Measurements from ENCODE around the gene FOXD1. TPM values are rescaled to one million over a fixed set of nuclear protein-coding genes. Genes with fewer than 3 reads are reported as not detected.
"Not testable (repeated sequence)": the region's sequence is repeated elsewhere in the genome, so short reads cannot be mapped to it uniquely, and the experiment has no call there.

FOXD1 gene
- total RNA-seq, 1 donor from 2014 or later: not detected

DNA sequence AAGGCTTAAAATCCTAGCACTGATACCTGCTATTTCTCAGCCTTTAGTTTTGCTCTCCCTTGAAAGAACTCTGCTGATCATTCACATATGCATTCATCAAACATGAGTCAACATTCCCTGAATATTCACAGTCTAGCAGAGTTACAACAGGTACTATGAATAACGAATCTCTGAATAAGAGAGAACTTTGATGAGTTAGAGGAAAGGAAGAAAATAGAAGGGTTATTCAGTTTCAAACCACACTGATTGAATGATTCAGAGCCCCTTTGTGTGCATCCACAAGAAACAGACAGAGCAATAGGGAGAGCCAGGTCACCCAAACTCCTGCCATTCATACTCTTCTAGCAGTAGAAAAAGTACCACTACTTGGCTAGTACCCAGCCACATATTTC, 36.0 kb downstream of the FOXD1 start:
- H3K36me3 ChIP-seq: no peaks in the 10 kb centered on the region

GRCh38 chr5:73411936-73412596, 36.5 kb downstream of the FOXD1 start:
- H3K9ac ChIP-seq: no peak overlapping the region
- DNase-seq (ENCODE audit: low spot score): peak; percentile 68
- Mint-ChIP-seq H3K9me3 (peaks cover 2% of the 10 kb centered on the region), H3K27ac (no peak overlapping the region), H3K4me3 (no peak overlapping the region), H3K36me3 (no peaks in the 10 kb centered on the region), H3K27me3 (ENCODE audit: insufficient read depth, low read depth) (peaks cover 9% of the 10 kb centered on the region), H3K4me1 (peaks cover 4% of the 10 kb centered on the region)
- no peaks in the 10 kb centered on the region for H3F3A ChIP-seq (ENCODE audit: low read depth)
- no peak overlapping the region for H3K27ac ChIP-seq
- TF ChIP-seq EZH2phosphoT487 (IDR thresholded peaks at IDR 0.05) (no peak), EZH2 (IDR thresholded peaks at IDR 0.05) (no peak)
- TF ChIP-seq, protein P1, sequence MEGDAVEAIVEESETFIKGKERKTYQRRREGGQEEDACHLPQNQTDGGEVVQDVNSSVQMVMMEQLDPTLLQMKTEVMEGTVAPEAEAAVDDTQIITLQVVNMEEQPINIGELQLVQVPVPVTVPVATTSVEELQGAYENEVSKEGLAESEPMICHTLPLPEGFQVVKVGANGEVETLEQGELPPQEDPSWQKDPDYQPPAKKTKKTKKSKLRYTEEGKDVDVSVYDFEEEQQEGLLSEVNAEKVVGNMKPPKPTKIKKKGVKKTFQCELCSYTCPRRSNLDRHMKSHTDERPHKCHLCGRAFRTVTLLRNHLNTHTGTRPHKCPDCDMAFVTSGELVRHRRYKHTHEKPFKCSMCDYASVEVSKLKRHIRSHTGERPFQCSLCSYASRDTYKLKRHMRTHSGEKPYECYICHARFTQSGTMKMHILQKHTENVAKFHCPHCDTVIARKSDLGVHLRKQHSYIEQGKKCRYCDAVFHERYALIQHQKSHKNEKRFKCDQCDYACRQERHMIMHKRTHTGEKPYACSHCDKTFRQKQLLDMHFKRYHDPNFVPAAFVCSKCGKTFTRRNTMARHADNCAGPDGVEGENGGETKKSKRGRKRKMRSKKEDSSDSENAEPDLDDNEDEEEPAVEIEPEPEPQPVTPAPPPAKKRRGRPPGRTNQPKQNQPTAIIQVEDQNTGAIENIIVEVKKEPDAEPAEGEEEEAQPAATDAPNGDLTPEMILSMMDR (IDR thresholded peaks at IDR 0.05): no peak
- H3K27me3 ChIP-seq: peaks cover 32% of the 10 kb centered on the region
- no peaks in the 10 kb centered on the region for H3K9me3 ChIP-seq (ENCODE audit: low read depth)
- no peaks in the 10 kb centered on the region for H3K36me3 ChIP-seq
- no peak overlapping the region for H3K4me3 ChIP-seq
- peak overlapping the region; percentile 1 for H3K4me2 ChIP-seq
- H2AFZ ChIP-seq (replicated peaks): no peak overlapping the region
- peaks cover 5% of the 10 kb centered on the region for H3K4me1 ChIP-seq
- no peaks in the 10 kb centered on the region for H3K79me2 ChIP-seq (ENCODE audit: low read depth)
- no peaks in the 10 kb centered on the region for H4K20me1 ChIP-seq (ENCODE audit: low read depth)

More for the DNA sequence above, 36.0 kb downstream of the FOXD1 start:
- Histone ChIP-seq H2AFZ (replicated peaks) (no peak overlapping the region), H4K20me1 (ENCODE audit: low read depth) (no peaks in the 10 kb centered on the region), H3K4me1 (peaks cover 5% of the 10 kb centered on the region), H3K9me3 (ENCODE audit: low read depth) (no peaks in the 10 kb centered on the region), H3K4me3 (no peak overlapping the region), H3K79me2 (ENCODE audit: low read depth) (no peaks in the 10 kb centered on the region), H3K9ac (no peak overlapping the region), H3F3A (ENCODE audit: low read depth) (no peaks in the 10 kb centered on the region), H3K27me3 (peaks cover 38% of the 10 kb centered on the region), H3K4me2 (no peak overlapping the region), H3K27ac (no peak overlapping the region)
- peaks cover 10% of the 10 kb centered on the region for H3K27me3 Mint-ChIP-seq (ENCODE audit: insufficient read depth, low read depth)
- peaks cover 2% of the 10 kb centered on the region for H3K9me3 Mint-ChIP-seq
- TF ChIP-seq, protein P1 (IDR thresholded peaks at IDR 0.05): no peak
- no peak overlapping the region for H3K4me3 Mint-ChIP-seq
- peaks cover 8% of the 10 kb centered on the region for H3K4me1 Mint-ChIP-seq
- no peak for DNase-seq (ENCODE audit: low spot score)
- H3K36me3 Mint-ChIP-seq: no peaks in the 10 kb centered on the region
- H3K27ac Mint-ChIP-seq: no peak overlapping the region

DNA sequence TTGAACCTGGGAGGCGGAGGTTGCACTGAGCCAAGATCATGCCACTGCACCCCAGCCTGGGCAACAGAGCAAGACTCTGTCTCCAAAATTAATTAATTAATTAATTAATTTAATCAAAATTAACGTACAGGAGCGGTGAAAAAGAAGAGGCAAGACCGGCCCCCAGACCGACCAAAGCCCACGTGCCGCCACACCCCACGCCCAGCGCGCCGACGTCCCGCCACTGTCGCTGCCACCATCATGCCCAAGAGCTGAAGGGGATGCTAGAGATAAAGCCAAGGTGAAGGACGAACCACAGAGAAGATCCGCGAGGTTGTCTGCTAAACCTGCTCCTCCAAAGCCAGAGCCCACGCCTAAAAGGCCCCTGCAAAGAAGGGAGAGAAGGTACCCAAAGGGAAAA, 38.6 kb downstream of the FOXD1 start:
- H3K4me3 Mint-ChIP-seq; H3K36me3 Mint-ChIP-seq; H3K4me3 ChIP-seq; H4K20me1 ChIP-seq (ENCODE audit: low read depth); H2AFZ ChIP-seq (replicated peaks); H3K27ac Mint-ChIP-seq; H3K4me2 ChIP-seq; H3K27ac ChIP-seq; H3K4me1 Mint-ChIP-seq; H3K9me3 ChIP-seq (ENCODE audit: low read depth); DNase-seq (ENCODE audit: low spot score); H3K9me3 Mint-ChIP-seq; H3K4me1 ChIP-seq; H3K9ac ChIP-seq; H3K27me3 Mint-ChIP-seq (ENCODE audit: insufficient read depth, low read depth); H3K79me2 ChIP-seq (ENCODE audit: low read depth); H3F3A ChIP-seq (ENCODE audit: low read depth); H3K36me3 ChIP-seq: not testable (repeated sequence)
- H3K27me3 ChIP-seq: peaks cover 11% of the 10 kb centered on the region

GRCh38 chr5:73405691-73406090, 42.9 kb downstream of the FOXD1 start:
- Histone ChIP-seq H3K4me1 (peaks cover 6% of the 10 kb centered on the region), H3K4me3 (no peak overlapping the region), H3K4me2 (no peak overlapping the region), H3K79me2 (ENCODE audit: low read depth) (no peaks in the 10 kb centered on the region), H3K27ac (no peak overlapping the region), H3F3A (ENCODE audit: low read depth) (no peaks in the 10 kb centered on the region), H3K9ac (no peak overlapping the region), H4K20me1 (ENCODE audit: low read depth) (no peaks in the 10 kb centered on the region), H3K27me3 (no peaks in the 10 kb centered on the region), H3K36me3 (no peaks in the 10 kb centered on the region), H2AFZ (replicated peaks) (no peak overlapping the region), H3K9me3 (ENCODE audit: low read depth) (no peaks in the 10 kb centered on the region)
- TF ChIP-seq, protein P1 (IDR thresholded peaks at IDR 0.05): no peak
- TF ChIP-seq EZH2 (IDR thresholded peaks at IDR 0.05): no peak
- TF ChIP-seq EZH2phosphoT487 (IDR thresholded peaks at IDR 0.05): no peak
- DNase-seq (ENCODE audit: low spot score): no peak
- no peaks in the 10 kb centered on the region for H3K9me3 Mint-ChIP-seq
- no peaks in the 10 kb centered on the region for H3K36me3 Mint-ChIP-seq
- H3K4me3 Mint-ChIP-seq: no peak overlapping the region
- peaks cover 3% of the 10 kb centered on the region for H3K27me3 Mint-ChIP-seq (ENCODE audit: insufficient read depth, low read depth)
- no peaks in the 10 kb centered on the region for H3K4me1 Mint-ChIP-seq
- no peak overlapping the region for H3K27ac Mint-ChIP-seq

Data from neural progenitor cell (in vitro differentiated cells).